Cardiac muscle cell (in vitro differentiated cells and primary cell): ENCODE measurements around the gene KCNA2. TPM values are rescaled to one million over a fixed set of nuclear protein-coding genes. Genes with fewer than 3 reads are reported as not detected.

Experiments
- DNase-seq, 2 donors: peaks; one replicate each; pipeline versions ENCODE4 v3.0.0 to v3.0.0-alpha.2; 2010 to 2017; ENCODE audit warnings: low read depth in 1 of 2, low spot score in 1 of 2
- H3K27ac ChIP-seq: fragments of 200-600 bp; sonication (generic); 2 replicates; pipeline ENCODE4 v1.5.1; 2016
- H3K27me3 ChIP-seq: fragments of 200-600 bp; sonication (generic); 2 replicates; pipeline ENCODE4 v1.6.0; 2016; ENCODE audit warnings: control low read depth
- H3K36me3 ChIP-seq: fragments of 200-600 bp; sonication (generic); 2 replicates; pipeline ENCODE4 v1.5.1; 2016; ENCODE audit warnings: control low read depth
- H3K4me1 ChIP-seq: fragments of 200-600 bp; sonication (generic); 2 replicates; pipeline ENCODE4 v1.8.1; 2017; ENCODE audit warnings: low read depth, mild to moderate bottlenecking, mixed run types
- H3K4me3 ChIP-seq: fragments of 200-600 bp; sonication (generic); 2 replicates; pipeline ENCODE4 v1.5.1; 2016; ENCODE audit warnings: mild to moderate bottlenecking
- H3K9me3 ChIP-seq: fragments of 200-600 bp; sonication (generic); 2 replicates; pipeline ENCODE4 v1.5.1; 2017; ENCODE audit warnings: low read depth, mild to moderate bottlenecking, control low read depth
- polyA plus RNA-seq: library from polyadenylated mRNA; unstranded; fragments of >200 nt; fragmentation: Nextera tagmentation; extraction: Ambion mirVana; gene quantifications from 2 replicates; pipeline ENCODE4 v1.2.1, GENCODE V29; 2016
- total RNA-seq: library from RNA; depleted of rRNA; stranded (reverse); fragments of >200 nt; gene quantifications from 2 replicates; pipeline ENCODE4 v1.2.3, GENCODE V29; 2016
- TF ChIP-seq, protein P1 (sequence below): IDR thresholded peaks from 2 replicates; pipeline ENCODE4 v1.5.1; 2012; ENCODE audit warnings: low read depth, mild to moderate bottlenecking, low read length

The KCNA2 gene
- total and polyA plus RNA-seq, 2 experiments from 2014 or later: 0.03 to 0.17 TPM

DNA sequence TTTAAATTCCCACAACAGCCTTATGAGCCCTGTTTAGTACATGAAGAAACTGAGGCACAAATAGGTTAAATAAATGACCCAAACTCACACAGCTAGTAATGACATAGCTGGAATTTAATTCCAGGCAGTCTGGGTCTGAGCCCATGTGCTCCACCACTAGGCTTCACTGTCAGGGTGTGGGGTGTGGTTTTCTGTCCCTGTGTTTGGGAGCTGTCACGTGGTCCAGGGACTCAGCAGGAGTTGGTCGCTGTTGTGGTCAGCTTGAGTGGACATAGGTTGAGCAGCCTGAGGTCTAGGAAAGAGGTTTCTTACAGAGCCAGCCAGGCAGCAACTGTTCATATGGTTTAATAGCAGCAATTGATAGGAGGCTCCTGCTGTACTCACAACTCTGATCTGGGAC lies 59.1 kb downstream of the KCNA2 start:
- Histone ChIP-seq H3K9me3 (no peaks in the 10 kb centered on the region), H3K27me3 (peaks cover 18% of the 10 kb centered on the region), H3K27ac (no peak overlapping the region), H3K4me3 (no peak overlapping the region), H3K4me1 (no peaks in the 10 kb centered on the region), H3K36me3 (no peaks in the 10 kb centered on the region)
- DNase-seq: no peak
- TF ChIP-seq, protein P1, sequence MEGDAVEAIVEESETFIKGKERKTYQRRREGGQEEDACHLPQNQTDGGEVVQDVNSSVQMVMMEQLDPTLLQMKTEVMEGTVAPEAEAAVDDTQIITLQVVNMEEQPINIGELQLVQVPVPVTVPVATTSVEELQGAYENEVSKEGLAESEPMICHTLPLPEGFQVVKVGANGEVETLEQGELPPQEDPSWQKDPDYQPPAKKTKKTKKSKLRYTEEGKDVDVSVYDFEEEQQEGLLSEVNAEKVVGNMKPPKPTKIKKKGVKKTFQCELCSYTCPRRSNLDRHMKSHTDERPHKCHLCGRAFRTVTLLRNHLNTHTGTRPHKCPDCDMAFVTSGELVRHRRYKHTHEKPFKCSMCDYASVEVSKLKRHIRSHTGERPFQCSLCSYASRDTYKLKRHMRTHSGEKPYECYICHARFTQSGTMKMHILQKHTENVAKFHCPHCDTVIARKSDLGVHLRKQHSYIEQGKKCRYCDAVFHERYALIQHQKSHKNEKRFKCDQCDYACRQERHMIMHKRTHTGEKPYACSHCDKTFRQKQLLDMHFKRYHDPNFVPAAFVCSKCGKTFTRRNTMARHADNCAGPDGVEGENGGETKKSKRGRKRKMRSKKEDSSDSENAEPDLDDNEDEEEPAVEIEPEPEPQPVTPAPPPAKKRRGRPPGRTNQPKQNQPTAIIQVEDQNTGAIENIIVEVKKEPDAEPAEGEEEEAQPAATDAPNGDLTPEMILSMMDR: no peak

DNA sequence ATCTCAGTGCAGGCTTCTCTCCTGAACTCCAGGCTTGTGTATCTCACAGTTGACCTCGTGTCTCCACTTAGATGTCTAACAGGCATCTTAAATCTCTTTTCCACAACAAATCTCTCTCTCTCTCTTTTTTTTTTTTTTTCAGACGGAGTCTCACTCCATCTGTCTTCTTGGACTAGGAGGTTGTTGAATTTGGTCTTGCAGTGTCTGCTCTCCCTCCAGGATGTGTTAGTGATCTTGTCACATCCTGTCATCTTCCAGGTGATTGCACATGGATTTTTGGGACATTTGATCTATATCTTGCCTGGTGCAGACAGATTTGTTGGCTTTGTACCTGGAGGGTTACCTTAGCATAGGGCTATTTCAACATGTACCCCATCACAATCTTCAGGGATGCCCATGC lies 60.7 kb downstream of the KCNA2 start:
- Histone ChIP-seq H3K27me3 (peaks cover 7% of the 10 kb centered on the region), H3K27ac (no peak overlapping the region), H3K9me3 (no peaks in the 10 kb centered on the region), H3K36me3 (no peaks in the 10 kb centered on the region), H3K4me3 (no peak overlapping the region), H3K4me1 (no peaks in the 10 kb centered on the region)
- DNase-seq: no peak
- TF ChIP-seq, protein P1: no peak

DNA sequence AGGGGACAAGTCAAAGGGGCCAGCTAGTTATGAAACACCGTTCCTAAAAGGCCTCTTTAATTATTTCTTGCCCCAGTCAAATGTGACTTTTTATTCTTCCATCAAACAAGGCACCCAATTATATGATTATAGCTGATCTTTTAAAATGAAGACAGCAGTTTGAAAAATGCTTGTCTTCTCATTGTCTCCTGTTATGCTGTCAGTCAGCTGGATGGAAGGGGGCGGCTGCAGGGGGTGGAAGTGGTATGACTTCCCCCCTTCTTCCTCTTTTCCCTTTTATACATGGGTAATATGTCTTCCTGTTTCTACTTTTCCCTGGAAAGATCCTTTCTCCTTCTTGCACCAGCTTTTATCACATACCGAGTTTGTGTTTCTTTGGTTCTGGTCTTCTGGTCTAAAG lies 61.4 kb downstream of the KCNA2 start:
- no peaks in the 10 kb centered on the region for H3K9me3 ChIP-seq
- no peak overlapping the region for H3K4me3 ChIP-seq
- H3K4me1 ChIP-seq: no peaks in the 10 kb centered on the region
- TF ChIP-seq, protein P1: no peak
- peaks cover 4% of the 10 kb centered on the region for H3K27me3 ChIP-seq
- H3K27ac ChIP-seq: no peak overlapping the region
- no peak for DNase-seq
- H3K36me3 ChIP-seq: no peaks in the 10 kb centered on the region

Other genes starting within 250 kb of the KCNA2 start
- gene SLC16A4, start 215.3 kb downstream of the KCNA2 start, total RNA-seq: 0.21 and 0.66 TPM in 2 replicates
- gene SLC16A4, start 215.3 kb downstream of the KCNA2 start, polyA plus RNA-seq: 0.87 and 0.91 TPM in 2 replicates
- gene LAMTOR5, start 198.7 kb downstream of the KCNA2 start, total RNA-seq: 78.3 and 160 TPM in 2 replicates
- 349 and 465 TPM in 2 replicates for gene LAMTOR5, start 198.7 kb downstream of the KCNA2 start, polyA plus RNA-seq
- 0.24 TPM in 1 of 2 replicates, not detected in the other for gene PROK1, start 155.2 kb downstream of the KCNA2 start, total RNA-seq
- not detected in 2 replicates for gene PROK1, start 155.2 kb downstream of the KCNA2 start, polyA plus RNA-seq
- gene KCNA10, start 87.2 kb downstream of the KCNA2 start, total RNA-seq: not detected in 2 replicates
- gene KCNA10, start 87.2 kb downstream of the KCNA2 start, polyA plus RNA-seq: not detected in 2 replicates
- 0.09 TPM in 1 of 2 replicates, not detected in the other for gene KCNA3, start 68.6 kb upstream of the KCNA2 start, total RNA-seq
- not detected in 2 replicates for gene KCNA3, start 68.6 kb upstream of the KCNA2 start, polyA plus RNA-seq